Endothelial cell (in vitro differentiated cells): Measurements from ENCODE around the gene EXOC8. TPM values are rescaled to one million over a fixed set of nuclear protein-coding genes. Genes with fewer than 3 reads are reported as not detected.

ENCODE experiments used
- DNase-seq: peaks from one replicate; pipeline ENCODE4 v3.0.0; 2021; ENCODE audit warnings: low spot score
- H3K27ac Mint-ChIP-seq: one replicate; pipeline ENCODE4 v1.8.0; 2021; ENCODE audit warnings: mixed read lengths, inconsistent platforms; ENCODE audit not compliant: unreplicated experiment
- H3K27me3 Mint-ChIP-seq: one replicate; pipeline ENCODE4 v1.8.0; 2021; ENCODE audit warnings: mild to moderate bottlenecking, moderate library complexity, mixed read lengths, inconsistent platforms; ENCODE audit not compliant: unreplicated experiment
- H3K36me3 Mint-ChIP-seq: one replicate; pipeline ENCODE4 v1.8.0; 2021; ENCODE audit warnings: mild to moderate bottlenecking, low read depth, mixed read lengths, inconsistent platforms; ENCODE audit not compliant: unreplicated experiment
- H3K4me1 Mint-ChIP-seq: one replicate; pipeline ENCODE4 v1.8.0; 2021; ENCODE audit warnings: mild to moderate bottlenecking, mixed read lengths, inconsistent platforms; ENCODE audit not compliant: unreplicated experiment
- H3K4me3 Mint-ChIP-seq: one replicate; pipeline ENCODE4 v1.8.0; 2021; ENCODE audit warnings: mild to moderate bottlenecking, mixed read lengths, inconsistent platforms; ENCODE audit not compliant: unreplicated experiment
- H3K9me3 Mint-ChIP-seq: one replicate; pipeline ENCODE4 v1.8.0; 2021; ENCODE audit warnings: mixed read lengths, inconsistent platforms; ENCODE audit not compliant: unreplicated experiment
- CTCF ChIP-seq: fragments of 200-600 bp; sonication (generic); IDR thresholded peaks from one replicate; pipeline ENCODE4 v1.5.0; 2021; ENCODE audit warnings: antibody characterized with exemption; ENCODE audit not compliant: unreplicated experiment
- total RNA-seq: library from RNA; stranded (reverse); fragmentation: NEBNext Ultra II Directional; extraction: Animal tissue kit (Norgen Biotek cat#: 25700); gene quantifications from one replicate; pipeline ENCODE4 v1.2.1, GENCODE V29; 2021; ENCODE audit not compliant: unreplicated experiment

Gene EXOC8
- total RNA-seq, 1 donor from 2014 or later = 11.6 TPM

- Mint-ChIP-seq H3K4me3 (no peak overlapping the region), H3K36me3 (no peaks in the 10 kb centered on the region), H3K4me1 (peaks cover 24% of the 10 kb centered on the region), H3K9me3 (no peaks in the 10 kb centered on the region), H3K27ac (no peak overlapping the region), H3K27me3 (no peaks in the 10 kb centered on the region)
- DNase-seq = no peak
- no peak for TF ChIP-seq CTCF
Measured at GRCh38 chr1:231374394-231374793, 36.7 kb upstream of the EXOC8 start.

- no peak overlapping the region for H3K27ac Mint-ChIP-seq
- H3K9me3 Mint-ChIP-seq = no peaks in the 10 kb centered on the region
- H3K36me3 Mint-ChIP-seq = peaks cover 5% of the 10 kb centered on the region
- no peak for TF ChIP-seq CTCF
- no peak overlapping the region for H3K4me3 Mint-ChIP-seq
- no peak for DNase-seq
- peaks cover 8% of the 10 kb centered on the region for H3K4me1 Mint-ChIP-seq
- H3K27me3 Mint-ChIP-seq = no peaks in the 10 kb centered on the region
Measured at GRCh38 chr1:231372501-231372900, 34.8 kb upstream of the EXOC8 start.

GRCh38 chr1:231369282-231369681, 31.6 kb upstream of the EXOC8 start:
- Mint-ChIP-seq H3K4me3 (no peak overlapping the region), H3K4me1 (no peaks in the 10 kb centered on the region), H3K36me3 (peaks cover 7% of the 10 kb centered on the region), H3K27me3 (no peaks in the 10 kb centered on the region), H3K9me3 (no peaks in the 10 kb centered on the region), H3K27ac (no peak overlapping the region)
- TF ChIP-seq CTCF = no peak
- no peak for DNase-seq

GRCh38 chr1:231364192-231364591, 26.5 kb upstream of the EXOC8 start:
- no peak overlapping the region for H3K4me3 Mint-ChIP-seq
- H3K9me3 Mint-ChIP-seq = no peaks in the 10 kb centered on the region
- H3K27ac Mint-ChIP-seq = no peak overlapping the region
- peaks cover 19% of the 10 kb centered on the region for H3K36me3 Mint-ChIP-seq
- no peak for TF ChIP-seq CTCF
- H3K4me1 Mint-ChIP-seq = peaks cover 6% of the 10 kb centered on the region
- no peaks in the 10 kb centered on the region for H3K27me3 Mint-ChIP-seq
- DNase-seq = no peak

GRCh38 chr1:231363624-231364023, 26.0 kb upstream of the EXOC8 start:
- DNase-seq = no peak
- peaks cover 16% of the 10 kb centered on the region for H3K36me3 Mint-ChIP-seq
- no peak for TF ChIP-seq CTCF
- H3K4me1 Mint-ChIP-seq = peaks cover 6% of the 10 kb centered on the region
- H3K4me3 Mint-ChIP-seq = no peak overlapping the region
- no peaks in the 10 kb centered on the region for H3K9me3 Mint-ChIP-seq
- H3K27me3 Mint-ChIP-seq = no peaks in the 10 kb centered on the region
- H3K27ac Mint-ChIP-seq = no peak overlapping the region
